Testis (tissue), 3 donors: Measurements from ENCODE around the gene ATP10A. TPM values are rescaled to one million over a fixed set of nuclear protein-coding genes. Genes with fewer than 3 reads are reported as not detected.

Experiments
- DNase-seq: peaks from one replicate; pipeline ENCODE4 v3.0.0-alpha.2; 2019
- H3K27ac ChIP-seq, 2 donors: fragments of 200-600 bp; sonication (generic); one replicate each; pipeline ENCODE4 v1.5.1; 2019
- H3K27me3 ChIP-seq: fragments of 200-600 bp; sonication (generic); one replicate; pipeline ENCODE4 v1.5.1; 2019
- H3K36me3 ChIP-seq: fragments of 200-600 bp; sonication (generic); one replicate; pipeline ENCODE4 v1.5.1; 2017; ENCODE audit warnings: low read depth; ENCODE audit errors: missing control alignments
- H3K4me1 ChIP-seq: fragments of 200-600 bp; sonication (generic); one replicate; pipeline ENCODE4 v1.5.1; 2019
- H3K4me3 ChIP-seq, 2 donors: fragments of 200-600 bp; sonication (generic); one replicate each; pipeline ENCODE4 v1.5.1; 2017 to 2019
- H3K9me3 ChIP-seq: fragments of 200-600 bp; sonication (generic); one replicate; pipeline ENCODE4 v1.5.1; 2017
- POLR2A ChIP-seq: fragments of 450-650 bp; IDR thresholded peaks from one replicate; pipeline ENCODE4 v1.6.1; 2017; ENCODE audit warnings: antibody characterized with exemption, mild to moderate bottlenecking, moderate library complexity
- WGBS, 2 donors: methylation state at CpG; one replicate each; pipeline ENCODE4 v1.1.5; 2018; 5-methylcytosine and 5-hydroxymethylcytosine counted together
- intact Hi-C: fragments of 100-400 bp; cut with DNase I; formaldehyde crosslinking; loops from one replicate; pipeline ENCODE4 v1.15.1; 2023; ENCODE audit warnings: low total_unique reads
- polyA plus RNA-seq: library from polyadenylated mRNA; stranded (reverse); fragments of 350-450 nt; fragmentation: Illumina TruSeq; extraction: RNeasy Lipid Tissue Mini Kit (QIAGEN cat#74804); gene quantifications from one replicate; pipeline ENCODE4 v1.2.3, GENCODE V29; 2014; ENCODE audit warnings: low read depth, low replicate concordance; ENCODE audit not compliant: insufficient read depth
- total RNA-seq, 2 donors: library from RNA; depleted of rRNA; stranded (reverse); fragments of >200 nt; gene quantifications; one replicate each; pipeline ENCODE4 v1.2.3, GENCODE V29; 2016
- TF ChIP-seq, protein P1 (sequence below), 3 experiments: fragments of 450-650 bp in 2 of 3; fragments of 200-600 bp in 1 of 3; sonication (generic) in 1 of 3; IDR thresholded peaks; one replicate each; pipeline ENCODE4 v1.5.1; 2016 to 2019; ENCODE audit warnings: antibody characterized with exemption in 3 of 3, mild to moderate bottlenecking in 2 of 3, moderate library complexity in 1 of 3

ATP10A gene
- total and polyA plus RNA-seq, 3 donors from 2014 or later, result 13.6 to 26.5 (median 22.8) TPM

DNA sequence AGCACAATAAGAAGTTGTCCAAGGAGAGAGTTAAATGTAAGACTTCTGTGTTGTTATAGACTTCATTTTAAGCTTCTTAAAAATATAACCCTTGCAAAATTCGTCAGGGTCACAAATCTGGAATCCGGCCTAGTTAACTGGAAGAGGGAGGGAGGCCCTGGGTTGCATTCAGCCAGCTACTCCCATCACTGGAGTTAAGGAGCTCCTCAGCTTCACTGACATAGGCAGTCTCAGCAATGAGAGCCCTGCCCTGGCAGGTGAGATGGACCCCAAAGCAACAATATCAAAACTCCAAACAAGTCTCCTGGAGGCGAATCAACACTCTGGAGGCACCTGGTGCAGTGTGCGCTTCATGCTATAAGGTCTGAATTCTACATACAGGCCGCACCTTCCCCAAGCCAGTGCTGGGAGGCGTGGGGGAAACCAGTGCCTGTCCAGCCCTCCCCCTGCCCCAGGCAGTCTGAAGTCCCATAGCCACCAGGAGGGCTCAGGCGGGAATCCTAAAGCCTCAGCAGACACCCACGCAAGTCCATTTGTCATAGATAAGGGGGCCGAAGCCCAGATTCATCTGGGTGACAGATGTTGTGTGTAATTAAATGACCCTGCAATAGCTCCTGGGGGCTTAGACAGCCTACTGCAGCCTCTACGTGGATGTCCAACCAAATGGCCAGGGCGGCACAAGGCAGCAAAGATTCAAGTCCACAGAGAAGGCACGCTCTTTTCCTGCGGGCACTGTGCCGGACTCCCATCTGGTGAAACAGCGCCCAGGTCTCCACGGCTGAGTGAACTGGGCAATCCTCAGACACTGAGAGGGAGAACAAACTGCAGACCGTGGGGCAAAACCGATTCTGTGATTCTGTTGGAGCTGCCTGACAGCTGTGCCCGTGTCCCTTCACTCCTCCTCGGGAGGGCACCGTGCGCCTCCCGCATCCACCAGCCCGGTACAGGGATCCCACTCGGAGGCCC, 64.9 kb downstream of the ATP10A start:
- Histone ChIP-seq H3K27ac (peak overlapping the region; percentile 85 to 86), H3K4me1 (peaks cover 52% of the 10 kb centered on the region), H3K9me3 (no peaks in the 10 kb centered on the region), H3K36me3 (no peaks in the 10 kb centered on the region), H3K27me3 (no peaks in the 10 kb centered on the region), H3K4me3 (no peak overlapping the region)
- 73 to 74% methylated on average over 16 to 25 of the region's 25 CpGs for WGBS, 2 donors
- TF ChIP-seq, protein P1, sequence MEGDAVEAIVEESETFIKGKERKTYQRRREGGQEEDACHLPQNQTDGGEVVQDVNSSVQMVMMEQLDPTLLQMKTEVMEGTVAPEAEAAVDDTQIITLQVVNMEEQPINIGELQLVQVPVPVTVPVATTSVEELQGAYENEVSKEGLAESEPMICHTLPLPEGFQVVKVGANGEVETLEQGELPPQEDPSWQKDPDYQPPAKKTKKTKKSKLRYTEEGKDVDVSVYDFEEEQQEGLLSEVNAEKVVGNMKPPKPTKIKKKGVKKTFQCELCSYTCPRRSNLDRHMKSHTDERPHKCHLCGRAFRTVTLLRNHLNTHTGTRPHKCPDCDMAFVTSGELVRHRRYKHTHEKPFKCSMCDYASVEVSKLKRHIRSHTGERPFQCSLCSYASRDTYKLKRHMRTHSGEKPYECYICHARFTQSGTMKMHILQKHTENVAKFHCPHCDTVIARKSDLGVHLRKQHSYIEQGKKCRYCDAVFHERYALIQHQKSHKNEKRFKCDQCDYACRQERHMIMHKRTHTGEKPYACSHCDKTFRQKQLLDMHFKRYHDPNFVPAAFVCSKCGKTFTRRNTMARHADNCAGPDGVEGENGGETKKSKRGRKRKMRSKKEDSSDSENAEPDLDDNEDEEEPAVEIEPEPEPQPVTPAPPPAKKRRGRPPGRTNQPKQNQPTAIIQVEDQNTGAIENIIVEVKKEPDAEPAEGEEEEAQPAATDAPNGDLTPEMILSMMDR (IDR thresholded peaks at IDR 0.05), result no peak
- TF ChIP-seq POLR2A, result no peak
- DNase-seq, result peak; percentile 52
- intact Hi-C loops, result no loop called here

- Histone ChIP-seq H3K27me3 (no peaks in the 10 kb centered on the region), H3K9me3 (no peaks in the 10 kb centered on the region), H3K27ac (peak overlapping the region; percentile 85 to 86), H3K4me3 (no peak overlapping the region), H3K4me1 (peaks cover 49% of the 10 kb centered on the region), H3K36me3 (no peaks in the 10 kb centered on the region)
- no peak for DNase-seq
- intact Hi-C loops, result no loop called here
- WGBS, 2 donors, result 38 to 65% methylated on average over 7 to 8 of the region's 8 CpGs
- TF ChIP-seq POLR2A, result no peak
- TF ChIP-seq, protein P1 (IDR thresholded peaks at IDR 0.05), result no peak
These were observed 65.6 kb downstream of the ATP10A start for GRCh38 chr15:25797511-25797935.

DNA sequence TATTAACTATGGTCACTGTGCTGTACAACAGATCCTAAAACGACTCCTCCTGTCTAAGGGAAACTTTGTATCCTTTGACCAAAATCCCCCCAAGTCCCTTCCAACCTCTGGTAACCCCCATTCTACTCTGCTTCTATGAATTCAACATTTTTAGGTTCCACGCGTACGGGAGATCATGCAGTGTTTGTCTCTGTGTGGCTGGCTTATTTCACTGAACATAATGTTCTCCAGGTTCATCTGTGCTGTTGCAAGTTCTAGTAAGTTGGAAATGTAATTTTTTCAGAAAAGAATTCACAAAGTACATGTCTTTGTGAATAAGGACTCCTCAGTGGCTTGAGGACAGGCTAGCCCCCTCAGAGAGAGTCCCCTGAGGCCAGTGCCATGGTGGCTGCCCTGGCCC, 66.1 kb downstream of the ATP10A start:
- no peaks in the 10 kb centered on the region for H3K36me3 ChIP-seq
- H3K27me3 ChIP-seq, result no peaks in the 10 kb centered on the region
- no peaks in the 10 kb centered on the region for H3K9me3 ChIP-seq
- WGBS, 2 donors, result 28 to 31% methylated on average over 4 of the region's 4 CpGs
- H3K4me3 ChIP-seq, result no peak overlapping the region
- H3K4me1 ChIP-seq, result peaks cover 45% of the 10 kb centered on the region
- intact Hi-C loops, result no loop called here
- H3K27ac ChIP-seq, result peak overlapping the region; percentile 85 to 86
- TF ChIP-seq, protein P1 (IDR thresholded peaks at IDR 0.05), result no peak
- no peak for TF ChIP-seq POLR2A
- DNase-seq, result no peak

GRCh38 chr15:25796395-25796794, 66.7 kb downstream of the ATP10A start:
- H3K4me3 ChIP-seq, result no peak overlapping the region
- no peak for DNase-seq
- WGBS, 2 donors, result 73 to 88% methylated on average over 5 to 7 of the region's 7 CpGs
- no peak for TF ChIP-seq POLR2A
- TF ChIP-seq, protein P1 (IDR thresholded peaks at IDR 0.05), result no peak
- intact Hi-C loops, result no loop called here
- H3K4me1 ChIP-seq, result peaks cover 39% of the 10 kb centered on the region
- no peaks in the 10 kb centered on the region for H3K27me3 ChIP-seq
- no peaks in the 10 kb centered on the region for H3K36me3 ChIP-seq
- H3K9me3 ChIP-seq, result no peaks in the 10 kb centered on the region
- H3K27ac ChIP-seq, result peak overlapping the region; percentile 55 to 86
